ENCODE data around the gene DACH1. TPM values are rescaled to one million over a fixed set of nuclear protein-coding genes. Genes with fewer than 3 reads are reported as not detected.

DACH1 gene
- total RNA-seq, 1 donor from 2014 or later, result not detected

DNA sequence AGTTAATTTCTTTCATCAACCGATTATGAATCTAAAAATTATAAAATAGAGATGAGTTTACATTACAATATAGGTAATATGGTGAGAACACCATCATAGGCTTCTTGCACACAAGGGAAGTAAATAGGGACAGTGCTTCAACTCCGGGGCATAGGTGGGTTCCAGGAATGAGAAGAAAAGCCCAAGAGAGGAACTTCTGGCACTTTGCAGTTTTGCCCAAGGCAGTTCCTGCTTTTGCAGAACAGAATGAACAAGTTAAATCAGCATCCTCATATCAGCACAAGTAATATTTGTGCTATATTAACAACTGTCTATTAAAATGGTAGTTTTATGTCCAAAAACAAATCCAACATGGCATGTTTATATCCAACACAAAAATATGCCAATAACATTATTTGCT, 60.1 kb downstream of the DACH1 start:
- no peaks in the 10 kb centered on the region for H3K9me3 Mint-ChIP-seq
- intact Hi-C loops (cut with micrococcal nuclease), result no loop called here
- no peak overlapping the region for H3K27ac Mint-ChIP-seq
- no peak overlapping the region for H3K4me3 Mint-ChIP-seq
- TF ChIP-seq, protein P1, sequence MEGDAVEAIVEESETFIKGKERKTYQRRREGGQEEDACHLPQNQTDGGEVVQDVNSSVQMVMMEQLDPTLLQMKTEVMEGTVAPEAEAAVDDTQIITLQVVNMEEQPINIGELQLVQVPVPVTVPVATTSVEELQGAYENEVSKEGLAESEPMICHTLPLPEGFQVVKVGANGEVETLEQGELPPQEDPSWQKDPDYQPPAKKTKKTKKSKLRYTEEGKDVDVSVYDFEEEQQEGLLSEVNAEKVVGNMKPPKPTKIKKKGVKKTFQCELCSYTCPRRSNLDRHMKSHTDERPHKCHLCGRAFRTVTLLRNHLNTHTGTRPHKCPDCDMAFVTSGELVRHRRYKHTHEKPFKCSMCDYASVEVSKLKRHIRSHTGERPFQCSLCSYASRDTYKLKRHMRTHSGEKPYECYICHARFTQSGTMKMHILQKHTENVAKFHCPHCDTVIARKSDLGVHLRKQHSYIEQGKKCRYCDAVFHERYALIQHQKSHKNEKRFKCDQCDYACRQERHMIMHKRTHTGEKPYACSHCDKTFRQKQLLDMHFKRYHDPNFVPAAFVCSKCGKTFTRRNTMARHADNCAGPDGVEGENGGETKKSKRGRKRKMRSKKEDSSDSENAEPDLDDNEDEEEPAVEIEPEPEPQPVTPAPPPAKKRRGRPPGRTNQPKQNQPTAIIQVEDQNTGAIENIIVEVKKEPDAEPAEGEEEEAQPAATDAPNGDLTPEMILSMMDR (IDR thresholded peaks at IDR 0.05), result no peak
- ChIA-PET POLR2A (no interaction called here), CTCF (no interaction called here)
- H3K36me3 Mint-ChIP-seq (ENCODE audit: low read depth), result no peaks in the 10 kb centered on the region
- DNase-seq (no peak), ATAC-seq (ENCODE audit: low read depth) (no peak)
- no peaks in the 10 kb centered on the region for H3K27me3 Mint-ChIP-seq
- H3K4me1 Mint-ChIP-seq, result no peaks in the 10 kb centered on the region

DNA sequence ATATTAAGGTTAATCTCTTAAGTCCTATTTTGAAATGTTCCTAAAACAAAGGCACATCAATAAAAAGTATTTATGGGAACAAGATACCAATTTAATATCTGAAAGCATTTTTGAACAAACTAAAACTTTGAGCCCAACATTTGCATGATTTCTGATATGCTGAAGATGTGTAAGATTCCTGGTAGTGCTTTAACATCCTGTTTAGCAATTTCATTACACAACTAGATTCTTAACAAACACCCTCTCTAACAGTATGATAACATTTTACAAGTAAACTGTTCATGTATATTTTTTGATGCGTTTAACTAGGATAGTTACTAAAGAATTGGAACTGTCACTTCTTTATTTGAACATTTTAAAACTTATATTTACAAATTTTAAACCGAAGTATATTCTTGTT, 63.9 kb downstream of the DACH1 start:
- Mint-ChIP-seq H3K27me3 (no peaks in the 10 kb centered on the region), H3K4me1 (no peaks in the 10 kb centered on the region), H3K9me3 (no peaks in the 10 kb centered on the region), H3K4me3 (no peak overlapping the region), H3K27ac (no peak overlapping the region), H3K36me3 (ENCODE audit: low read depth) (no peaks in the 10 kb centered on the region)
- no peak for ATAC-seq (ENCODE audit: low read depth)
- POLR2A ChIA-PET, result no interaction called here
- intact Hi-C loops (cut with micrococcal nuclease), result no loop called here
- CTCF ChIA-PET, result no interaction called here
- no peak for DNase-seq
- TF ChIP-seq, protein P1 (IDR thresholded peaks at IDR 0.05), result no peak

DNA sequence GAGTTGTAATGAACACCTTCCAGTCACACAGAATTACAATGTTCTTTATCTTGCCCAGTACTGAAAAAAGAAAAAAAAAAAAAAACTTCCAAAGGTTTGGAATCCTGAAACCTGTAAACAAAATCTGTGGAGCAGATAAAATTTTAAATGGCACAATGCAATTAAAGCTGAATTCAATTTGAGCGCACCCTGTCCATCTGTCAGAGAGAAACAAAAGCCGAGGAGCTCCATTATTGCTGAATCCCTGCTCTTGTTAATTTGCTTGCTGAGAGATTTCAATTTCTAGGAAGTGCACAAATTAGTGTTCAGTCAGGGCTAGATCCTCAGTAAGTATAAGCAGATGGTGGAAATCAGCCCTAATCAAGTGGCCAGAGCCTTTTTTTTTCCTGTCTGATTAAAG, 65.2 kb downstream of the DACH1 start:
- ChIA-PET POLR2A (no interaction called here), CTCF (no interaction called here)
- DNase-seq (no peak), ATAC-seq (ENCODE audit: low read depth) (no peak)
- no peaks in the 10 kb centered on the region for H3K36me3 Mint-ChIP-seq (ENCODE audit: low read depth)
- H3K4me1 Mint-ChIP-seq, result no peaks in the 10 kb centered on the region
- no peak overlapping the region for H3K4me3 Mint-ChIP-seq
- no peaks in the 10 kb centered on the region for H3K27me3 Mint-ChIP-seq
- intact Hi-C loops (cut with micrococcal nuclease), result no loop called here
- TF ChIP-seq, protein P1 (IDR thresholded peaks at IDR 0.05), result no peak
- no peak overlapping the region for H3K27ac Mint-ChIP-seq
- no peaks in the 10 kb centered on the region for H3K9me3 Mint-ChIP-seq

DNA sequence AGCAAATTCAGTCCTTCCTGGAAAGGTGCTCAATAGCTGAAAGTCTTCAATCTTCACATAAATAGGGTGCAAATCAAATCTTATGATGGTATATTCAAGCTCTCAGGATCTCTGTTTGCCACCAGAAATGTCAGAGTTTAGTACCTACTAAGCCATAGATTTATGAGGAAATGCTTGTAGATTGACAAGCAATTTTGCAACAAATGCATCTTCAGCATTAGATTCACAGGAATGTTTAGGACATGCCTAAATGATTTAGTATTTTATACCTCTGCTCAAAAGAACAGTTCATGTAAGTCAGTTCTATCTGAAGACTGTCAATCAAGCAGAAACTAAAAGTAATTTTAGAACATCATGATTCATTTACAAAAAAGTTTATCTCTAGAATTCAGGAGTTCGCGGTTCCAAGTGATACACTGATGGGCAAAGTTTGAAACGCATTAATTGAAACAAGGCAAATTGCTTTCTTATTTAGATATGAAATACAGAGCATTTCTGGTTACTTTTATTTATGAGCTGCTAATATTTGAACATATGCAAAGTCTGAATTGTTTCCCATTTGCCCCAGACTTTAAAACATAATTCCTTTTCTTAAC, 65.7 kb downstream of the DACH1 start:
- intact Hi-C loops (cut with micrococcal nuclease), result no loop called here
- no peaks in the 10 kb centered on the region for H3K9me3 Mint-ChIP-seq
- ChIA-PET CTCF (no interaction called here), POLR2A (no interaction called here)
- ATAC-seq (ENCODE audit: low read depth) (no peak), DNase-seq (no peak)
- H3K36me3 Mint-ChIP-seq (ENCODE audit: low read depth), result no peaks in the 10 kb centered on the region
- no peaks in the 10 kb centered on the region for H3K4me1 Mint-ChIP-seq
- H3K4me3 Mint-ChIP-seq, result no peak overlapping the region
- H3K27ac Mint-ChIP-seq, result no peak overlapping the region
- no peaks in the 10 kb centered on the region for H3K27me3 Mint-ChIP-seq
- TF ChIP-seq, protein P1 (IDR thresholded peaks at IDR 0.05), result no peak

DNA sequence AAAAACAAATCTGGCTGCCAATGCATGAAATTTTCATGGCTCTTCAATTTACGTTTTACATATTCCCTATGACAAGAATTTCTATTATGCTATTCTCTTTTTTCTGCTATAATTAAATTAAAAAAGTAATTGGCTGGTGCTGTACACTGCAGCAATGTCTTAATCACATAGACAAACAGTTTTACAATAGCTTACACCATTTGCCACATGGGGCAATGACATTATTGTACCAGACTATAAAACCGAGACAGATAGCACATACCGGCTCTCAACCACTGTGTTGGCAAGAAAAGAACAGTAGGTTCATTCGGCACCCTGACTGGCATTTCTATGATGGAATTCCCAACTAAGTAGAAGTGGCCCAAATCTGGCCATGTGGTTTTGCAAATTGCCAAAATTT, 67.7 kb downstream of the DACH1 start:
- CTCF ChIA-PET, result no interaction called here
- DNase-seq (no peak), ATAC-seq (ENCODE audit: low read depth) (no peak)
- Mint-ChIP-seq H3K4me1 (no peaks in the 10 kb centered on the region), H3K27me3 (no peaks in the 10 kb centered on the region), H3K4me3 (no peak overlapping the region), H3K36me3 (ENCODE audit: low read depth) (no peaks in the 10 kb centered on the region), H3K9me3 (no peaks in the 10 kb centered on the region), H3K27ac (no peak overlapping the region)
- intact Hi-C loops (cut with micrococcal nuclease), result no loop called here
- POLR2A ChIA-PET, result no interaction called here
- TF ChIP-seq, protein P1 (IDR thresholded peaks at IDR 0.05), result no peak
